Right lobe of liver (tissue), 4 donors: ENCODE data around the gene UNC5B.

Experiments
- POLR2A ChIP-seq: fragments of 450-650 bp; IDR thresholded peaks from one replicate; pipeline ENCODE4 v1.6.1; 2017; ENCODE audit warnings: antibody characterized with exemption, mild to moderate bottlenecking
- TF ChIP-seq, protein P1 (sequence below), 4 donors: fragments of 200-600 bp in 3 of 4; fragments of 450-650 bp in 1 of 4; IDR thresholded peaks; one replicate each; pipeline versions ENCODE4 v1.5.1 to v1.8.0; 2016 to 2022; ENCODE audit warnings: antibody characterized with exemption in 4 of 4, mild to moderate bottlenecking in 2 of 4
- donor health status: DM: no; HTN: no; CAD: no.
- donor health status: DM: no; HTN: no; CAD: no.
- donor health status: DM: no; HTN: yes; CAD: no.

DNA sequence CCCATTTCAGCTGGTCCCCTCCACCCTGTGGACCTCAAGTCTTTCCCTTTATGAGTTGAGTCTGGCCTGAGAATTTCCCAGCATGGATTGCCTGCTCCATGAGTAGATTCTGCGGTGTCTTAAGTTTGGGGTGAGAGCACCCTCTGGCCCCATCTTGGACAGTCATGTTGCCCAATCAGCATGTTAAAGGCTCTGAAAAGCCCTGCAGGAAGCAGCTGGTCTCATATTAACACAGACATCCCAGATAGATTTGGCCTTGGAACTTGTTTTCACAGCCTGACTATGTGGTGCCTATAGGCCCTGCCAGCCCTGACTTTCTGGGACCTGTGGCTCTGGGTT, 91.2 kb downstream of the UNC5B start:
- TF ChIP-seq, protein P1, sequence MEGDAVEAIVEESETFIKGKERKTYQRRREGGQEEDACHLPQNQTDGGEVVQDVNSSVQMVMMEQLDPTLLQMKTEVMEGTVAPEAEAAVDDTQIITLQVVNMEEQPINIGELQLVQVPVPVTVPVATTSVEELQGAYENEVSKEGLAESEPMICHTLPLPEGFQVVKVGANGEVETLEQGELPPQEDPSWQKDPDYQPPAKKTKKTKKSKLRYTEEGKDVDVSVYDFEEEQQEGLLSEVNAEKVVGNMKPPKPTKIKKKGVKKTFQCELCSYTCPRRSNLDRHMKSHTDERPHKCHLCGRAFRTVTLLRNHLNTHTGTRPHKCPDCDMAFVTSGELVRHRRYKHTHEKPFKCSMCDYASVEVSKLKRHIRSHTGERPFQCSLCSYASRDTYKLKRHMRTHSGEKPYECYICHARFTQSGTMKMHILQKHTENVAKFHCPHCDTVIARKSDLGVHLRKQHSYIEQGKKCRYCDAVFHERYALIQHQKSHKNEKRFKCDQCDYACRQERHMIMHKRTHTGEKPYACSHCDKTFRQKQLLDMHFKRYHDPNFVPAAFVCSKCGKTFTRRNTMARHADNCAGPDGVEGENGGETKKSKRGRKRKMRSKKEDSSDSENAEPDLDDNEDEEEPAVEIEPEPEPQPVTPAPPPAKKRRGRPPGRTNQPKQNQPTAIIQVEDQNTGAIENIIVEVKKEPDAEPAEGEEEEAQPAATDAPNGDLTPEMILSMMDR (IDR thresholded peaks at IDR 0.05): no peak
- no peak for TF ChIP-seq POLR2A
